ENCODE measurements around the gene ZNF638. TPM values are rescaled to one million over a fixed set of nuclear protein-coding genes. Genes with fewer than 3 reads are reported as not detected.

ZNF638 gene
- polyA plus RNA-seq, 1 of the 3 experiments (the other 2 are of a cell fraction), result 28.1 TPM

GRCh38 chr2:71474116-71474743 lies 142.6 kb downstream of the ZNF638 start:
- Histone ChIP-seq H3K79me2 (ENCODE audit: insufficient read depth) (no peaks in the 10 kb centered on the region), H3K4me2 (no peak overlapping the region), H3K27ac (ENCODE audit: low read depth in 2 of 2, low read length in 1 of 2) (no peak overlapping the region), H3F3A (replicated peaks; ENCODE audit: insufficient read depth) (no peaks in the 10 kb centered on the region), H3K9me3 (no peaks in the 10 kb centered on the region), H3K27me3 (ENCODE audit: insufficient read depth) (0 out of 2 replicates have a peak, but pooled peaks cover 4% of the 10 kb centered on the region), H3K9me2 (no peaks in the 10 kb centered on the region), H3K4me3 (ENCODE audit: low read depth in 2 of 2, low read length in 1 of 2) (no peak overlapping the region), H2AFZ (ENCODE audit: low read depth) (no peak overlapping the region), H3K9ac (no peak overlapping the region), H3K4me1 (ENCODE audit: control insufficient read depth in 1 of 2, insufficient read depth in 2 of 2, low read depth in 1 of 2, low read length in 1 of 2) (peaks cover 0 to 6% of the 10 kb centered on the region in 2 experiments; a peak in 1 of 4 replicates), H4K20me1 (ENCODE audit: insufficient read depth) (no peaks in the 10 kb centered on the region), H3K36me3 (replicated peaks in 1 of 2; ENCODE audit: control insufficient read depth in 1 of 2, insufficient read depth in 2 of 2, low read length in 1 of 2) (no peaks in the 10 kb centered on the region)
- 52% methylated on average over 5 of the region's 5 CpGs for WGBS (ENCODE audit: low lambda C conversion rate)
- TF ChIP-seq SMC3 (IDR thresholded peaks at IDR 0.05; ENCODE audit: low read depth, low read length) (no peak), TCF12 (IDR thresholded peaks at IDR 0.05) (no peak), RFX5 (IDR thresholded peaks at IDR 0.05; ENCODE audit: low read length) (no peak), CTCF (IDR thresholded peaks at IDR 0.05) (no peak), PBX3 (IDR thresholded peaks at IDR 0.05) (no peak), RCOR1 (IDR thresholded peaks at IDR 0.05; ENCODE audit: low read length) (no peak), IRF3 (IDR thresholded peaks at IDR 0.05; ENCODE audit: low read depth, low read length) (no peak), REST (IDR thresholded peaks at IDR 0.05; ENCODE audit: low read depth, low read length) (no peak), FOXJ3 (CRISPR knock-in tag; IDR thresholded peaks at IDR 0.05) (no peak), NFIC (IDR thresholded peaks at IDR 0.05; ENCODE audit: borderline replicate concordance) (no peak), MXI1 (IDR thresholded peaks at IDR 0.05; ENCODE audit: low read depth, low read length) (no peak), TEAD4 (IDR thresholded peaks at IDR 0.05; ENCODE audit: borderline replicate concordance, insufficient read depth) (no peak), CHD2 (IDR thresholded peaks at IDR 0.05; ENCODE audit: low read length, partially characterized antibody) (no peak), FOXM1 (IDR thresholded peaks at IDR 0.05; ENCODE audit: low read depth) (no peak), RAD21 (IDR thresholded peaks at IDR 0.05; ENCODE audit: low read length) (no peak), EP300 (IDR thresholded peaks at IDR 0.05; ENCODE audit: borderline replicate concordance in 1 of 2, low read depth in 1 of 2, low read length in 1 of 2) (no peak), POLR2AphosphoS5 (IDR thresholded peaks at IDR 0.05; ENCODE audit: low read depth, low read length) (no peak), USF2 (IDR thresholded peaks at IDR 0.05; ENCODE audit: borderline replicate concordance, low read depth, low read length) (no peak), ELF1 (IDR thresholded peaks at IDR 0.05) (no peak), GATA2 (CRISPR knock-in tag; IDR thresholded peaks at IDR 0.05) (no peak)
- ChIA-PET POLR2A (no interaction called here), CTCF (interaction anchor here (1.0 to 2.4 kb wide), 3 partner anchors 11 to 175 kb away, joined by 3 to 8 read pairs (median 4); no protein-coding TSS in a partner anchor)
- DNase-seq, result no peak
